Uterus (tissue), 2 donors: ENCODE measurements around the gene CLIP3.

Source experiments
- CTCF ChIP-seq, 4 experiments: fragments of 200-600 bp in 2 of 4; fragments of 450-650 bp in 2 of 4; sonication (generic) in 2 of 4; IDR thresholded peaks; one replicate each; pipeline ENCODE4 v1.5.1; 2016 to 2019; ENCODE audit warnings: antibody characterized with exemption in 4 of 4, mild to moderate bottlenecking in 2 of 4, moderate library complexity in 1 of 4
- POLR2A ChIP-seq, 2 donors: fragments of 450-650 bp; IDR thresholded peaks; one replicate each; pipeline ENCODE4 v1.6.1; 2016; ENCODE audit warnings: antibody characterized with exemption in 2 of 2, mild to moderate bottlenecking in 1 of 2, moderate library complexity in 1 of 2

DNA sequence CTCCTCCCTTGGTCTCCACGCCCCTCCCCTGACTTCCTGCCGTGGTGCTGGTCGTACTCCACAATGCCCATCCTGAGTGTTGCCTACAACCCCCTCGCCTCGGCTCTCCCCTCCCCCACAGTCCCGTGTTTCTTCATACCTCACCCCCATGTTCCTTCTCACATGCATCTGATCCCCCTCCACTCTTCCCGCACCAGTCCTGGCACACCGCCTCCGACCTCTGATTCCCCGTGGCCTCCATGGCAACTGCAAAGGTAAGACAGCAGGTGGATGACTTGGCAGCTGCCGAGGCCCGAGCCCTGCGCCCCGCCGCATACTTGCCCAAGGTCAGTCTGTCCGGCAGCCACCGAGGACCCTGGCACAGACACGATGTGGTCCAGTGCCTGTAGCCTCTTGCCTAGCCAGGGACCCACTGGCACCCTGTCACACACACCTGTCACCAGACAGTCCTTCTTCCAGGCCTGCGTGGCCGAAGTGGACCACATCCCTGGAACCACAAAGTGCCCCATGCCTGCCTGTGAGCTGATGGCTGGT, 53.8 kb downstream of the CLIP3 start:
- no peak for TF ChIP-seq CTCF (IDR thresholded peaks at IDR 0.05)
- TF ChIP-seq POLR2A (IDR thresholded peaks at IDR 0.05): no peak
